Measurements from ENCODE around the gene EGFR.

EGFR gene

GRCh38 chr7:55253188-55253587, 234.4 kb downstream of the EGFR start:
- peaks cover 54% of the 10 kb centered on the region for H3K27me3 ChIP-seq (ENCODE audit: control insufficient read depth, insufficient read depth, low read length)

DNA sequence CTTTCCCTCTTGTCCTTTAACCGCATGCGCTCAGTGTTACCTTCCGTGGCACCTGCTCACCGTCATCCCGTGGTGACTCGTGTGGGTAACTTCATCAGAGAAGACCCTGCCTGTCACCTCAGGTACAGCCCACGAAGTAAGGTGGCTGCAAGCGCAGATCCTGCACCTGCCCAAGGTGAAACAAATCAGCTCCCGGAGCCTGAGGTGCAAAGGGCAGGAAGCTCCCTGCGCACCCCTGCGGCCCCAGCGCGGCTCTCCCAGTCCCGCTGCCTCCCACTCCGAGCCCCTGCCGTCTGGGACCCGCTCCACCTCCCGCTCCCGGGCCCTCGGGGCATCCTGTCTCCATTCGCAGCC, 235.4 kb downstream of the EGFR start:
- peak overlapping the region; percentile 60 for H3K9ac ChIP-seq (ENCODE audit: low read depth, low read length)
- H3K9me3 ChIP-seq (ENCODE audit: control insufficient read depth, insufficient read depth, low read length): no peaks in the 10 kb centered on the region
- H3K27me3 ChIP-seq (ENCODE audit: control insufficient read depth, insufficient read depth, low read length): peaks cover 54% of the 10 kb centered on the region
- H3K4me3 ChIP-seq (ENCODE audit: low read depth, low read length): peak overlapping the region; percentile 63
- no peaks in the 10 kb centered on the region for H3K36me3 ChIP-seq (ENCODE audit: control insufficient read depth, insufficient read depth, low read length)
- H3K4me1 ChIP-seq (ENCODE audit: control insufficient read depth, insufficient read depth, low read length): peaks cover 4% of the 10 kb centered on the region

More at GRCh38 chr7:55253188-55253587, 234.4 kb downstream of the EGFR start:
- no peak overlapping the region for H3K4me3 ChIP-seq (ENCODE audit: low read depth, low read length)
- H3K36me3 ChIP-seq (ENCODE audit: control insufficient read depth, insufficient read depth, low read length): no peaks in the 10 kb centered on the region
- H3K4me1 ChIP-seq (ENCODE audit: control insufficient read depth, insufficient read depth, low read length): peaks cover 4% of the 10 kb centered on the region
- no peak overlapping the region for H3K9ac ChIP-seq (ENCODE audit: low read depth, low read length)
- H3K9me3 ChIP-seq (ENCODE audit: control insufficient read depth, insufficient read depth, low read length): no peaks in the 10 kb centered on the region

GRCh38 chr7:55254596-55255495, 236.0 kb downstream of the EGFR start:
- Histone ChIP-seq H3K36me3 (ENCODE audit: control insufficient read depth, insufficient read depth, low read length) (no peaks in the 10 kb centered on the region), H3K4me3 (ENCODE audit: low read depth, low read length) (peak overlapping the region; percentile 63), H3K4me1 (ENCODE audit: control insufficient read depth, insufficient read depth, low read length) (peaks cover 4% of the 10 kb centered on the region), H3K27me3 (ENCODE audit: control insufficient read depth, insufficient read depth, low read length) (peaks cover 54% of the 10 kb centered on the region), H3K9me3 (ENCODE audit: control insufficient read depth, insufficient read depth, low read length) (no peaks in the 10 kb centered on the region), H3K9ac (ENCODE audit: low read depth, low read length) (peak overlapping the region; percentile 65)

DNA sequence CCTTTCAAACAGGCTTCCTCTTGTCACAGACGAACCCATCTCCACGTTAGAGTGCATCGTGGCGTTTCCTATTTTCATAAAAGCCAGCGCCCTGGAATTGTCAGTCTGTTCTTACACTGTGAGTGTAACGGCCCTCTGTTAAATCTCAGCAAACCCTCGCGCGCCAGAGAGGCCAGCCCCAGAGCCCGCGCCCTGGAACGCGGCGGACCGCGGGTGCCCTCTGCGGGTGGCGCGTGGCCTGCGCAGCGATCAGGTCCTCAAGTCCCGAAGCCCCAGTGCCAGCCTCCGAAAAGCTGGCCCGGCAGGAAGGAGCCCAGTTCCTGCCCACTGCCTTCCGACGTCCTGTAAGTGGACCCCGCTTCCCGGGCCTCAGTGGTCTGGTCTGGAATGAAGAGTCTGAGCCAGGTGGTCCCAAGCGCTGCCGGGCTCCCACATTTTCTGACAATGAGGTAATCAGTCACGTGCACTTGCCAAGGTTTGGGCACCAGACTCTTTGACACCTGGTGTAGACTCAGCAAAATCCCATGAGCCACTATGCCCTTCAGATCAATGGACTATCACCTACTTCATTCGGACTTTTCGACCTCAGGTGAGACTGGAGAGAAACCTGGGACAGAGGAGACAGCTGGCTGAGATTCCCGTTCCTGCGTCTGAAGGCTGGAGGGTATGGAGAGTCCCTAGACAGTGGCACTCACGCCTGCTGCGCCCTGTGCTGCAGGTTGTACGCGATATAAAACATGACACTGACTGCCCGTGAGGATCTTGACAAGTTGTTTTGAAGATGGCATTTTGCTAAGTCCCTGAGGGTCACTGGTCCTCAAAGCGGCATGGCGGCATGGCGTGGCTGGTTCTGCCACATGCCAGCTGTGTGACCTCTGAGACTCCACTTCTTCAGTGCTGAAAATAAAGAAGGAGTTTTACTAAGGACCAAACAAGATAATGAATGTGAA, 237.0 kb downstream of the EGFR start:
- Histone ChIP-seq H3K9me3 (ENCODE audit: control insufficient read depth, insufficient read depth, low read length) (no peaks in the 10 kb centered on the region), H3K4me3 (ENCODE audit: low read depth, low read length) (peak overlapping the region; percentile 63), H3K36me3 (ENCODE audit: control insufficient read depth, insufficient read depth, low read length) (no peaks in the 10 kb centered on the region), H3K9ac (ENCODE audit: low read depth, low read length) (peak overlapping the region; percentile 65), H3K27me3 (ENCODE audit: control insufficient read depth, insufficient read depth, low read length) (peaks cover 54% of the 10 kb centered on the region), H3K4me1 (ENCODE audit: control insufficient read depth, insufficient read depth, low read length) (peaks cover 2% of the 10 kb centered on the region)

DNA sequence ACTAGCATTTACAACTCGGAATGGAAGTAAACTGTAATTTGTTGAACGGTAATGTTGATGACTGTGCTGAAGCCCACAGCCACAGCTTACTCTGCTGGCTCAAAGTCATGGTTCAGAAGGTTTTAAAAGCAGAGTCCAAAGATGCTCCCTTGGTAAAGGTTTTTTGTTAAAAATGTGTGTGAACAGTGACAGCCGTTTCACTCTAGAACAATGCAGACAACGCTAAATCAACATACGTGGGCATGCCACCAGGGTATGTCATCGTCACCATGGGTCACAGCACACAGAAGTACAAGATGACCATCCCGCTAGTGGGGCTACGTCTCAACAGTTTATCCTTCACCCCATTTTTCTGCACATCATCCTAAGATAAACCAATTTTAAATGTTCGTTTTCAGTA, 239.8 kb downstream of the EGFR start:
- Histone ChIP-seq H3K9me3 (ENCODE audit: control insufficient read depth, insufficient read depth, low read length) (no peaks in the 10 kb centered on the region), H3K4me1 (ENCODE audit: control insufficient read depth, insufficient read depth, low read length) (peaks cover 2% of the 10 kb centered on the region), H3K27me3 (ENCODE audit: control insufficient read depth, insufficient read depth, low read length) (peaks cover 31% of the 10 kb centered on the region)

GRCh38 chr7:55260171-55260570, 241.4 kb downstream of the EGFR start:
- Histone ChIP-seq H3K27me3 (ENCODE audit: control insufficient read depth, insufficient read depth, low read length) (peaks cover 19% of the 10 kb centered on the region), H3K4me3 (ENCODE audit: low read depth, low read length) (no peak overlapping the region), H3K9ac (ENCODE audit: low read depth, low read length) (no peak overlapping the region), H3K4me1 (ENCODE audit: control insufficient read depth, insufficient read depth, low read length) (no peaks in the 10 kb centered on the region), H3K9me3 (ENCODE audit: control insufficient read depth, insufficient read depth, low read length) (no peaks in the 10 kb centered on the region), H3K36me3 (ENCODE audit: control insufficient read depth, insufficient read depth, low read length) (no peaks in the 10 kb centered on the region)

More for the DNA sequence above, 239.8 kb downstream of the EGFR start:
- Histone ChIP-seq H3K36me3 (ENCODE audit: control insufficient read depth, insufficient read depth, low read length) (no peaks in the 10 kb centered on the region), H3K9ac (ENCODE audit: low read depth, low read length) (no peak overlapping the region), H3K4me3 (ENCODE audit: low read depth, low read length) (no peak overlapping the region)

- Histone ChIP-seq H3K4me1 (ENCODE audit: control insufficient read depth, insufficient read depth, low read length) (no peaks in the 10 kb centered on the region), H3K27me3 (ENCODE audit: control insufficient read depth, insufficient read depth, low read length) (peaks cover 13% of the 10 kb centered on the region), H3K9me3 (ENCODE audit: control insufficient read depth, insufficient read depth, low read length) (no peaks in the 10 kb centered on the region), H3K36me3 (ENCODE audit: control insufficient read depth, insufficient read depth, low read length) (no peaks in the 10 kb centered on the region), H3K9ac (ENCODE audit: low read depth, low read length) (no peak overlapping the region), H3K4me3 (ENCODE audit: low read depth, low read length) (no peak overlapping the region)
Measured at GRCh38 chr7:55260676-55261385, 242.0 kb downstream of the EGFR start.
